Skeletal muscle satellite cell (primary cell): Measurements from ENCODE around the gene RIPK4. TPM values are rescaled to one million over a fixed set of nuclear protein-coding genes. Genes with fewer than 3 reads are reported as not detected.

ENCODE experiments used
- small RNA-seq: library from RNA; depleted of rRNA; stranded (forward); fragments of <200 nt; gene quantifications from one replicate; pipeline ENCODE3, GENCODE V24; 2012

The RIPK4 gene

Small RNA genes lying within 50 kb of the gene (small RNA-seq; reads per million reads assigned to genes)
- not detected for gene MIR6814
